Astrocyte of the spinal cord (primary cell): Measurements from ENCODE around the gene GNLY.
A peak's percentile ranks its signal among the peaks of the same experiment; 100 is the strongest.

Experiments used
- DNase-seq: peaks from one replicate; pipeline ENCODE4 v3.0.0; 2011; ENCODE audit warnings: low read depth, low spot score
- H3K4me3 ChIP-seq: 2 replicates; pipeline ENCODE4 v1.5.1; 2011; ENCODE audit warnings: low read depth, mild to moderate bottlenecking, low read length, moderate library complexity
- CTCF ChIP-seq: IDR thresholded peaks from 2 replicates; pipeline ENCODE4 v1.5.1; 2012; ENCODE audit warnings: low read depth, mild to moderate bottlenecking, low read length, inconsistent platforms
- in situ Hi-C: cut with HindIII; loops from 2 replicates; pipeline ENCODE4 v1.10.0; 2017; ENCODE audit warnings: low sequenced_read_pairs

Gene GNLY

GRCh38 chr2:85694052-85695025 is at the start of gene GNLY:
Gene GNLY, plus strand, starts transcription at chr2:85694358. Its CDS starts 61 bp downstream, at chr2:85694419.
- no peak for TF ChIP-seq CTCF
- DNase-seq: no peak
- in situ Hi-C loops: no loop called here
- H3K4me3 ChIP-seq: no peak within 1 kb of the TSS

GRCh38 chr2:85644909-85645308 is 49.2 kb upstream of the GNLY start:
- in situ Hi-C loops: no loop called here
- H3K4me3 ChIP-seq: no peak overlapping the region
- DNase-seq: no peak
- TF ChIP-seq CTCF: no peak

- no peak overlapping the region for H3K4me3 ChIP-seq
- DNase-seq: no peak
- in situ Hi-C loops: no loop called here
- TF ChIP-seq CTCF: no peak
Observed at GRCh38 chr2:85646166-85646565, 48.0 kb upstream of the GNLY start.

GRCh38 chr2:85647823-85648526 is 46.2 kb upstream of the GNLY start:
- in situ Hi-C loops: no loop called here
- DNase-seq: no peak
- H3K4me3 ChIP-seq: no peak overlapping the region
- no peak for TF ChIP-seq CTCF

GRCh38 chr2:85648619-85649018 is 45.5 kb upstream of the GNLY start:
- no peak overlapping the region for H3K4me3 ChIP-seq
- TF ChIP-seq CTCF: peak; percentile 59
- in situ Hi-C loops: no loop called here
- DNase-seq: peak; percentile 58

- in situ Hi-C loops: no loop called here
Observed at GRCh38 chr2:85649201-85650190, 44.7 kb upstream of the GNLY start.

More at GRCh38 chr2:85649201-85650190, 44.7 kb upstream of the GNLY start:
- TF ChIP-seq CTCF: no peak
- no peak overlapping the region for H3K4me3 ChIP-seq
- DNase-seq: no peak
